ENCODE results near the gene SDCCAG8.

- no peak for TF ChIP-seq CTCF (IDR thresholded peaks at IDR 0.05; ENCODE audit: poor library complexity)
- TF ChIP-seq EZH2 (IDR thresholded peaks at IDR 0.05; ENCODE audit: borderline replicate concordance) = no peak
These were observed 255.1 kb downstream of the SDCCAG8 start for GRCh38 chr1:243510928-243511327.
